ENCODE measurements around the gene BAZ2B.

- TF ChIP-seq ZNF232 (CRISPR knock-in tag; IDR thresholded peaks at IDR 0.05) (no peak), CTCF (IDR thresholded peaks at IDR 0.05) (no peak), KAT7 (CRISPR knock-in tag; IDR thresholded peaks at IDR 0.05; ENCODE audit: borderline replicate concordance) (no peak), FOXJ3 (CRISPR knock-in tag; IDR thresholded peaks at IDR 0.05; ENCODE audit: borderline replicate concordance) (no peak), PRDM15 (CRISPR knock-in tag; IDR thresholded peaks at IDR 0.05) (no peak)
These were observed 16.9 kb upstream of the BAZ2B start for GRCh38 chr2:159633219-159633618.

All from WTC11 (cell line).